ENCODE measurements around the gene PSME3. TPM values are rescaled to one million over a fixed set of nuclear protein-coding genes. Genes with fewer than 3 reads are reported as not detected.

PSME3 gene
- total RNA-seq, 1 experiment from 2014 or later, result 107 TPM

GRCh38 chr17:42886283-42887176, 53.3 kb downstream of the PSME3 start:
- intact Hi-C loops (cut with micrococcal nuclease), result no loop called here
- TF ChIP-seq CTCF (conservative IDR thresholded peaks at IDR 0.05; ENCODE audit: low read depth, low read length) (no peak), EZH2 (IDR thresholded peaks at IDR 0.05; ENCODE audit: low read length, unreplicated experiment) (no peak), EZH2phosphoT487 (IDR thresholded peaks at IDR 0.05; ENCODE audit: borderline replicate concordance, low read length) (no peak)
- no peaks in the 10 kb centered on the region for H3K36me3 ChIP-seq (ENCODE audit: low read depth, low read length)

GRCh38 chr17:42889809-42890208, 56.6 kb downstream of the PSME3 start:
- BruUV-seq (replicated peaks), result no TSS peak
- Histone ChIP-seq H3K9me2 (replicated peaks; ENCODE audit: low read length) (no peaks in the 10 kb centered on the region), H3K36me3 (ENCODE audit: low read depth, low read length) (no peaks in the 10 kb centered on the region), H3K4me2 (ENCODE audit: low read length) (no peak overlapping the region), H3F3A (ENCODE audit: low read length, unreplicated experiment) (no peaks in the 10 kb centered on the region), H3K4me3 (ENCODE audit: low read length) (no peak overlapping the region), H3K79me2 (ENCODE audit: low read length) (no peaks in the 10 kb centered on the region), H3K27ac (ENCODE audit: low read length) (no peak overlapping the region), H4K20me1 (ENCODE audit: low read length) (no peaks in the 10 kb centered on the region), H3K4me1 (ENCODE audit: insufficient read depth, low read length) (peaks cover 9% of the 10 kb centered on the region), H3K9me3 (ENCODE audit: low read length) (no peaks in the 10 kb centered on the region), H3K27me3 (ENCODE audit: low read length) (no peaks in the 10 kb centered on the region), H2AFZ (ENCODE audit: low read length) (no peak overlapping the region), H3K9ac (ENCODE audit: low read length) (no peak overlapping the region)
- ChIA-PET POLR2A (ENCODE audit: unreplicated experiment) (no interaction called here), CTCF (no interaction called here)
- TF ChIP-seq EZH2 (IDR thresholded peaks at IDR 0.05; ENCODE audit: low read length, unreplicated experiment), result no peak
- no peak for TF ChIP-seq EZH2phosphoT487 (IDR thresholded peaks at IDR 0.05; ENCODE audit: borderline replicate concordance, low read length)
- no peak for TF ChIP-seq CTCF (conservative IDR thresholded peaks at IDR 0.05; ENCODE audit: low read depth, low read length)
- intact Hi-C loops (cut with micrococcal nuclease), result no loop called here
- no peak for ATAC-seq
- no peak for DNase-seq

More at GRCh38 chr17:42886283-42887176, 53.3 kb downstream of the PSME3 start:
- Histone ChIP-seq H3F3A (ENCODE audit: low read length, unreplicated experiment) (no peaks in the 10 kb centered on the region), H3K27ac (ENCODE audit: low read length) (no peak overlapping the region), H3K79me2 (ENCODE audit: low read length) (no peaks in the 10 kb centered on the region), H3K9me3 (ENCODE audit: low read length) (no peaks in the 10 kb centered on the region), H4K20me1 (ENCODE audit: low read length) (no peaks in the 10 kb centered on the region), H3K9me2 (replicated peaks; ENCODE audit: low read length) (no peaks in the 10 kb centered on the region), H3K9ac (ENCODE audit: low read length) (no peak overlapping the region), H3K4me3 (ENCODE audit: low read length) (no peak overlapping the region), H3K4me2 (ENCODE audit: low read length) (no peak overlapping the region), H3K27me3 (ENCODE audit: low read length) (no peaks in the 10 kb centered on the region), H3K4me1 (ENCODE audit: insufficient read depth, low read length) (no peaks in the 10 kb centered on the region), H2AFZ (ENCODE audit: low read length) (no peak overlapping the region)
- CTCF ChIA-PET, result no interaction called here
- POLR2A ChIA-PET (ENCODE audit: unreplicated experiment), result interaction anchor here (0.6 kb wide), 1 partner anchor 62 kb away, joined by 6 read pairs; no protein-coding TSS in a partner anchor
- DNase-seq, result no peak
- BruUV-seq (replicated peaks), result no TSS peak
- ATAC-seq, result no peak

GRCh38 chr17:42891539-42892152, 58.4 kb downstream of the PSME3 start:
- DNase-seq (no peak), ATAC-seq (no peak)
- ChIA-PET POLR2A (ENCODE audit: unreplicated experiment) (no interaction called here), CTCF (no interaction called here)
- H3K4me2 ChIP-seq (ENCODE audit: low read length), result no peak overlapping the region
- no peaks in the 10 kb centered on the region for H3K79me2 ChIP-seq (ENCODE audit: low read length)
- BruUV-seq (replicated peaks), result no TSS peak
- no peaks in the 10 kb centered on the region for H4K20me1 ChIP-seq (ENCODE audit: low read length)
- H3K27ac ChIP-seq (ENCODE audit: low read length), result no peak overlapping the region
- TF ChIP-seq EZH2phosphoT487 (IDR thresholded peaks at IDR 0.05; ENCODE audit: borderline replicate concordance, low read length), result no peak
- TF ChIP-seq CTCF (conservative IDR thresholded peaks at IDR 0.05; ENCODE audit: low read depth, low read length), result no peak
- TF ChIP-seq EZH2 (IDR thresholded peaks at IDR 0.05; ENCODE audit: low read length, unreplicated experiment), result no peak
- H3F3A ChIP-seq (ENCODE audit: low read length, unreplicated experiment), result no peaks in the 10 kb centered on the region
- no peaks in the 10 kb centered on the region for H3K36me3 ChIP-seq (ENCODE audit: low read depth, low read length)
- intact Hi-C loops (cut with micrococcal nuclease), result no loop called here
- H3K4me3 ChIP-seq (ENCODE audit: low read length), result no peak overlapping the region
- H3K9me2 ChIP-seq (replicated peaks; ENCODE audit: low read length), result no peaks in the 10 kb centered on the region
- H3K4me1 ChIP-seq (ENCODE audit: insufficient read depth, low read length), result peaks cover 17% of the 10 kb centered on the region
- no peaks in the 10 kb centered on the region for H3K9me3 ChIP-seq (ENCODE audit: low read length)
- H2AFZ ChIP-seq (ENCODE audit: low read length), result no peak overlapping the region
- H3K9ac ChIP-seq (ENCODE audit: low read length), result no peak overlapping the region
- no peaks in the 10 kb centered on the region for H3K27me3 ChIP-seq (ENCODE audit: low read length)
